ENCODE measurements around the gene TMEM40.
A peak's percentile ranks its signal among the peaks of the same experiment; 100 is the strongest.
"Not testable (repeated sequence)": the region's sequence is repeated elsewhere in the genome, so short reads cannot be mapped to it uniquely, and the experiment has no call there.

The TMEM40 gene

GRCh38 chr3:12722226-12722625 lies 36.8 kb downstream of the TMEM40 start:
- Mint-ChIP-seq H3K4me3 (no peak overlapping the region), H3K27me3 (no peaks in the 10 kb centered on the region), H3K9me3 (no peaks in the 10 kb centered on the region), H3K27ac (no peak overlapping the region), H3K36me3 (no peaks in the 10 kb centered on the region), H3K4me1 (peaks cover 16% of the 10 kb centered on the region)
- ATAC-seq = no peak

GRCh38 chr3:12719984-12720898 lies 38.8 kb downstream of the TMEM40 start:
- Mint-ChIP-seq H3K36me3 (no peaks in the 10 kb centered on the region), H3K4me3 (peak overlapping the region; percentile 54), H3K9me3 (no peaks in the 10 kb centered on the region), H3K27me3 (no peaks in the 10 kb centered on the region), H3K27ac (no peak overlapping the region), H3K4me1 (peaks cover 16% of the 10 kb centered on the region)
- peak; percentile 81 for ATAC-seq

GRCh38 chr3:12719541-12719940 lies 39.5 kb downstream of the TMEM40 start:
- Mint-ChIP-seq H3K27ac (no peak overlapping the region), H3K4me3 (peak overlapping the region; percentile 2), H3K4me1 (peaks cover 16% of the 10 kb centered on the region), H3K9me3 (no peaks in the 10 kb centered on the region), H3K36me3 (no peaks in the 10 kb centered on the region), H3K27me3 (no peaks in the 10 kb centered on the region)
- no peak for ATAC-seq

GRCh38 chr3:12716605-12717151 lies 42.4 kb downstream of the TMEM40 start:
- Mint-ChIP-seq H3K27me3 (no peaks in the 10 kb centered on the region), H3K36me3 (no peaks in the 10 kb centered on the region), H3K27ac (no peak overlapping the region), H3K4me3 (no peak overlapping the region), H3K4me1 (peaks cover 16% of the 10 kb centered on the region), H3K9me3 (no peaks in the 10 kb centered on the region)
- no peak for ATAC-seq

GRCh38 chr3:12714278-12714677 lies 44.8 kb downstream of the TMEM40 start:
- ATAC-seq = no peak
- no peaks in the 10 kb centered on the region for H3K36me3 Mint-ChIP-seq
- H3K27ac Mint-ChIP-seq = no peak overlapping the region
- peaks cover 1% of the 10 kb centered on the region for H3K4me1 Mint-ChIP-seq
- H3K27me3 Mint-ChIP-seq = no peaks in the 10 kb centered on the region
- H3K4me3 Mint-ChIP-seq = no peak overlapping the region
- no peaks in the 10 kb centered on the region for H3K9me3 Mint-ChIP-seq

GRCh38 chr3:12710062-12710461 lies 49.0 kb downstream of the TMEM40 start:
- Mint-ChIP-seq H3K4me1 (no peaks in the 10 kb centered on the region), H3K27ac (no peak overlapping the region), H3K27me3 (peaks cover 24% of the 10 kb centered on the region), H3K36me3 (no peaks in the 10 kb centered on the region), H3K4me3 (no peak overlapping the region), H3K9me3 (peaks cover 4% of the 10 kb centered on the region)
- no peak for ATAC-seq

- no peaks in the 10 kb centered on the region for H3K4me1 Mint-ChIP-seq
- H3K4me3 Mint-ChIP-seq = no peak overlapping the region
- no peak overlapping the region for H3K27ac Mint-ChIP-seq
- H3K9me3 Mint-ChIP-seq = peaks cover 4% of the 10 kb centered on the region
- no peaks in the 10 kb centered on the region for H3K36me3 Mint-ChIP-seq
- no peak for ATAC-seq
- peaks cover 26% of the 10 kb centered on the region for H3K27me3 Mint-ChIP-seq
Observed at GRCh38 chr3:12709334-12709733, 49.7 kb downstream of the TMEM40 start.

GRCh38 chr3:12708584-12709192 lies 50.4 kb downstream of the TMEM40 start:
- Mint-ChIP-seq H3K27ac (no peak overlapping the region), H3K4me1 (no peaks in the 10 kb centered on the region), H3K9me3 (peaks cover 4% of the 10 kb centered on the region), H3K4me3 (no peak overlapping the region), H3K27me3 (peaks cover 26% of the 10 kb centered on the region), H3K36me3 (no peaks in the 10 kb centered on the region)
- ATAC-seq = no peak

GRCh38 chr3:12707449-12707848 lies 51.6 kb downstream of the TMEM40 start:
- no peaks in the 10 kb centered on the region for H3K4me1 Mint-ChIP-seq
- no peak for ATAC-seq
- H3K27me3 Mint-ChIP-seq = peaks cover 26% of the 10 kb centered on the region
- H3K36me3 Mint-ChIP-seq = no peaks in the 10 kb centered on the region
- H3K27ac Mint-ChIP-seq = no peak overlapping the region
- no peak overlapping the region for H3K4me3 Mint-ChIP-seq
- peaks cover 4% of the 10 kb centered on the region for H3K9me3 Mint-ChIP-seq

GRCh38 chr3:12706504-12707253 lies 52.4 kb downstream of the TMEM40 start:
- ATAC-seq = peak; percentile 81
- Mint-ChIP-seq H3K4me3 (no peak overlapping the region), H3K9me3 (peaks cover 4% of the 10 kb centered on the region), H3K4me1 (no peaks in the 10 kb centered on the region), H3K36me3 (no peaks in the 10 kb centered on the region), H3K27ac (no peak overlapping the region), H3K27me3 (peaks cover 26% of the 10 kb centered on the region)

- Mint-ChIP-seq H3K36me3 (no peaks in the 10 kb centered on the region), H3K9me3 (peaks cover 4% of the 10 kb centered on the region), H3K27ac (no peak overlapping the region), H3K4me3 (no peak overlapping the region), H3K4me1 (no peaks in the 10 kb centered on the region), H3K27me3 (peaks cover 26% of the 10 kb centered on the region)
- ATAC-seq = no peak
Observed at GRCh38 chr3:12705981-12706380, 53.1 kb downstream of the TMEM40 start.

- Mint-ChIP-seq H3K36me3 (no peaks in the 10 kb centered on the region), H3K27me3 (peaks cover 26% of the 10 kb centered on the region), H3K4me3 (no peak overlapping the region), H3K9me3 (peaks cover 4% of the 10 kb centered on the region), H3K4me1 (no peaks in the 10 kb centered on the region), H3K27ac (no peak overlapping the region)
- ATAC-seq = no peak
Observed at GRCh38 chr3:12705374-12705926, 53.6 kb downstream of the TMEM40 start.

- Mint-ChIP-seq H3K27me3 (peaks cover 18% of the 10 kb centered on the region), H3K27ac (no peak overlapping the region), H3K4me1 (no peaks in the 10 kb centered on the region), H3K9me3 (peaks cover 4% of the 10 kb centered on the region), H3K36me3 (no peaks in the 10 kb centered on the region), H3K4me3 (no peak overlapping the region)
- ATAC-seq = no peak
Observed at GRCh38 chr3:12702501-12702900, 56.6 kb downstream of the TMEM40 start.

GRCh38 chr3:12701601-12702000 lies 57.5 kb downstream of the TMEM40 start:
- H3K4me1 Mint-ChIP-seq, ATAC-seq, H3K27ac Mint-ChIP-seq, H3K9me3 Mint-ChIP-seq, H3K4me3 Mint-ChIP-seq, H3K36me3 Mint-ChIP-seq: not testable (repeated sequence)
- peaks cover 11% of the 10 kb centered on the region for H3K27me3 Mint-ChIP-seq

- ATAC-seq = no peak
- Mint-ChIP-seq H3K27me3 (peaks cover 9% of the 10 kb centered on the region), H3K27ac (no peak overlapping the region), H3K9me3 (no peaks in the 10 kb centered on the region), H3K4me1 (no peaks in the 10 kb centered on the region), H3K4me3 (no peak overlapping the region), H3K36me3 (no peaks in the 10 kb centered on the region)
Observed at GRCh38 chr3:12700800-12701199, 58.3 kb downstream of the TMEM40 start.
